ENCODE results near the gene LHFPL2. TPM values are rescaled to one million over a fixed set of nuclear protein-coding genes. Genes with fewer than 3 reads are reported as not detected.
A peak's percentile ranks its signal among the peaks of the same experiment; 100 is the strongest.

Gene LHFPL2
- polyA plus RNA-seq, 3 donors: 3.7 to 11.6 (median 7.3) TPM

DNA sequence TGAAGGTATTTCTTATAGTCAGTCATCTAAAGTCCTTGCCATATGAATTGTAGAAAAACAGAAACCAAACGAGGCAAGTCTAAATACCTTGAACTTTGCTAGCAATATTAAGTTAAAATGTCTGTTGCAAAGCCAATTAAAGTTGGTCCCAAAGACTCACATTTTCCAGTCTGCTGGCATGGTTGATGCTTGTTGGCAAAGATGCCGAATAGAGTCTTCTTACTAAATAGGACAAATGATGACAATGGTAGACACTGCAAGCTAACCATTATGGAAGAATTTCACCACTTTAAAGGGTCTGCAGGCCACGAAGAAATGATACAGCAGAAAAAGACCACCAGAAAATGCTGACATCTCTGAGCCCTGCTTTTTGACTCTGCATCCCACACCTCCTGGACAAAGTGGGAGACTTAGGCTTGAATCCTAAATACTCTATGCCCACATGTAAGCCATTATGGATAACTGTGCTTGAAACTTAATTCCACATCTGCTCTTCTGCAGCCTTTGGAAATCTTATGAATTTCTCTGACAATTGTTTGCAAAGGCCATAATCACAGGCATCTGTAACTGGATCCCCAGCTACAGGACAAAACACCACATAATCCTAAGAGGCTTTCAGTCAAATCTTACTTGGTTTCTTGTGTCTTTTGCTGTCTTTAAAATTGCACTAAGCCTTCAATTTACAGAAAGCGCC, 61.3 kb downstream of the LHFPL2 start:
- no peak overlapping the region for H3K4me2 ChIP-seq (replicated peaks; ENCODE audit: extremely low read depth, low read length, poor library complexity, severe bottlenecking)
- no peak overlapping the region for H3K9ac ChIP-seq (ENCODE audit: insufficient read depth, low read length, poor library complexity, severe bottlenecking)
- Mint-ChIP-seq H3K9me3 (peaks cover 0 to 13% (median 3%) of the 10 kb centered on the region in 7 donors), H3K4me1 (peaks cover 52% of the 10 kb centered on the region), H3K36me3 (no peaks in the 10 kb centered on the region), H3K4me3 (no peak overlapping the region), H3K27ac (peak overlapping the region in 1 of 7 donors; percentile 33), H3K27me3 (ENCODE audit: low read depth in 3 of 3) (peaks cover 0 to 3% (median 0%) of the 10 kb centered on the region in 3 donors)
- no peaks in the 10 kb centered on the region for H3K27me3 ChIP-seq (ENCODE audit: control insufficient read depth in 2 of 2, insufficient read depth in 2 of 2, low read length in 2 of 2)
- no peak overlapping the region for H2AFZ ChIP-seq (ENCODE audit: insufficient read depth, low read depth, low read length, poor library complexity, severe bottlenecking)
- DNase-seq: no peak
- no peak overlapping the region for H3K4me3 ChIP-seq (replicated peaks in 1 of 3; ENCODE audit: low read depth in 2 of 3, low read length in 3 of 3)
- H3K36me3 ChIP-seq (replicated peaks in 1 of 2; ENCODE audit: control insufficient read depth in 1 of 2, insufficient read depth in 2 of 2, low read length in 2 of 2): no peaks in the 10 kb centered on the region
- H3K79me2 ChIP-seq (ENCODE audit: insufficient read depth, low read length): no peaks in the 10 kb centered on the region
- H3K27ac ChIP-seq (ENCODE audit: low read depth in 1 of 2, low read length in 2 of 2): no peak overlapping the region
- TF ChIP-seq, protein P1, sequence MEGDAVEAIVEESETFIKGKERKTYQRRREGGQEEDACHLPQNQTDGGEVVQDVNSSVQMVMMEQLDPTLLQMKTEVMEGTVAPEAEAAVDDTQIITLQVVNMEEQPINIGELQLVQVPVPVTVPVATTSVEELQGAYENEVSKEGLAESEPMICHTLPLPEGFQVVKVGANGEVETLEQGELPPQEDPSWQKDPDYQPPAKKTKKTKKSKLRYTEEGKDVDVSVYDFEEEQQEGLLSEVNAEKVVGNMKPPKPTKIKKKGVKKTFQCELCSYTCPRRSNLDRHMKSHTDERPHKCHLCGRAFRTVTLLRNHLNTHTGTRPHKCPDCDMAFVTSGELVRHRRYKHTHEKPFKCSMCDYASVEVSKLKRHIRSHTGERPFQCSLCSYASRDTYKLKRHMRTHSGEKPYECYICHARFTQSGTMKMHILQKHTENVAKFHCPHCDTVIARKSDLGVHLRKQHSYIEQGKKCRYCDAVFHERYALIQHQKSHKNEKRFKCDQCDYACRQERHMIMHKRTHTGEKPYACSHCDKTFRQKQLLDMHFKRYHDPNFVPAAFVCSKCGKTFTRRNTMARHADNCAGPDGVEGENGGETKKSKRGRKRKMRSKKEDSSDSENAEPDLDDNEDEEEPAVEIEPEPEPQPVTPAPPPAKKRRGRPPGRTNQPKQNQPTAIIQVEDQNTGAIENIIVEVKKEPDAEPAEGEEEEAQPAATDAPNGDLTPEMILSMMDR (IDR thresholded peaks at IDR 0.05): no peak
- no peaks in the 10 kb centered on the region for H4K20me1 ChIP-seq (ENCODE audit: insufficient read depth, low read length)
- whole genome bisulfite sequencing (ENCODE audit: insufficient coverage): 100% methylated on average over 1 of the region's 4 CpGs
- intact Hi-C loops (cut with micrococcal nuclease): loop anchor here in 1 of 2 donors (5.0 kb wide), 1 partner anchor 40 kb away; no protein-coding TSS in a partner anchor
- peaks cover 39 to 47% of the 10 kb centered on the region in 2 donors for H3K4me1 ChIP-seq (ENCODE audit: control insufficient read depth in 1 of 2, insufficient read depth in 2 of 2, low read length in 2 of 2)
- no peaks in the 10 kb centered on the region for H3K9me3 ChIP-seq (replicated peaks in 1 of 2; ENCODE audit: control insufficient read depth in 1 of 2, insufficient read depth in 1 of 2, low read length in 2 of 2)

DNA sequence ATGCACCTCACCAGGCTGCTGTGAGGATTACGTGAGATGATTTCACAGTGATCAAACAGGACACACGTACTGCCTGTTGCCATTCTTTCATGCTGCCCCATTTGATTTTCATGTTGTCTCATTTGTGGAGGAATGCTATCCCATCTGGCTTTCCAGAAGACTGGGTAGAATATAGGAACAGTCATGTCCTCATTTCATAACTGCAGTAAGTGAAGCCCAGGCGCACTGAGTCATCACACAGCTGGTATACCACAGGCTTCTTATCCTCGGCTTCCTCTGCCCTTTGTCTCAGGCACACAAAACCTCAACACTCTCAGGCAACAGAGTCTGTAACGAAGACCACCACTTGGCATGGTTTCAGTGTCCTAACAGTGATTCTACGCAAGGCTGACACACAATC, 62.3 kb downstream of the LHFPL2 start:
- Histone ChIP-seq H3K36me3 (replicated peaks in 1 of 2; ENCODE audit: control insufficient read depth in 1 of 2, insufficient read depth in 2 of 2, low read length in 2 of 2) (no peaks in the 10 kb centered on the region), H3K4me3 (replicated peaks in 1 of 3; ENCODE audit: low read depth in 2 of 3, low read length in 3 of 3) (no peak overlapping the region), H3K79me2 (ENCODE audit: insufficient read depth, low read length) (no peaks in the 10 kb centered on the region), H2AFZ (ENCODE audit: insufficient read depth, low read depth, low read length, poor library complexity, severe bottlenecking) (no peak overlapping the region), H3K27me3 (ENCODE audit: control insufficient read depth in 2 of 2, insufficient read depth in 2 of 2, low read length in 2 of 2) (no peaks in the 10 kb centered on the region), H3K9me3 (replicated peaks in 1 of 2; ENCODE audit: control insufficient read depth in 1 of 2, insufficient read depth in 1 of 2, low read length in 2 of 2) (no peaks in the 10 kb centered on the region), H4K20me1 (ENCODE audit: insufficient read depth, low read length) (no peaks in the 10 kb centered on the region), H3K4me2 (replicated peaks; ENCODE audit: extremely low read depth, low read length, poor library complexity, severe bottlenecking) (no peak overlapping the region), H3K27ac (ENCODE audit: low read depth in 1 of 2, low read length in 2 of 2) (no peak overlapping the region), H3K9ac (ENCODE audit: insufficient read depth, low read length, poor library complexity, severe bottlenecking) (no peak overlapping the region), H3K4me1 (ENCODE audit: control insufficient read depth in 1 of 2, insufficient read depth in 2 of 2, low read length in 2 of 2) (peaks cover 29 to 38% of the 10 kb centered on the region in 2 donors)
- DNase-seq: peak; percentile 36 to 85 (median 73)
- intact Hi-C loops (cut with micrococcal nuclease): loop anchor here in 1 of 2 donors (5.0 kb wide), 1 partner anchor 39 kb away; no protein-coding TSS in a partner anchor
- Mint-ChIP-seq H3K4me1 (peaks cover 42% of the 10 kb centered on the region), H3K36me3 (no peaks in the 10 kb centered on the region), H3K4me3 (no peak overlapping the region), H3K9me3 (peaks cover 0 to 17% (median 4%) of the 10 kb centered on the region in 7 donors), H3K27ac (peak overlapping the region in 2 of 7 donors; percentile 46 to 82), H3K27me3 (ENCODE audit: low read depth in 3 of 3) (peaks cover 0 to 3% (median 0%) of the 10 kb centered on the region in 3 donors)
- 33% methylated on average over 5 of the region's 6 CpGs for WGBS (ENCODE audit: insufficient coverage)
- TF ChIP-seq, protein P1 (IDR thresholded peaks at IDR 0.05): no peak

Data from CD14-positive monocyte (primary cell).